Measurements from ENCODE around the gene UST. TPM values are rescaled to one million over a fixed set of nuclear protein-coding genes. Genes with fewer than 3 reads are reported as not detected.

Gene UST
- total RNA-seq, 1 donor, result 13.0 TPM

DNA sequence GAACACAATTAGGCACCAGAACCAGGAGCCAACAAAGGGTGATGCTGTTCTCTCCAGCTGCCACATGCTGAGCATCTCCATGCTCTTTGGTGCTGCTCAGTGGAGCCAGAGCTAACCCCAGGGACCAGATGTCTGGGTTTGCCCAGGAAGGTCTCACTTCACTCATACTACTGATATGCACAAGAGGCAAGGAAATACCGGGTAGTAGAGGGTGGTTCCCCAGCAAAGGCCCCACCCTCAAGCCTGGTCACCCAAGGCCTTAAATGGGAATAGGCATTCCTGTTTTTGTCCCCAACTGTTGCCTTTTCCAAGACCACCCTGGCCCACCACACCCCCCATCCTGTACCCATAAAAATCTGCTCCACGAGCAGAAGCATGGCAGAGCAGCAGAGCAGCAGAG is 366.1 kb downstream of the UST start:
- no peak for DNase-seq (ENCODE audit: low read depth)
- H3K4me3 ChIP-seq (ENCODE audit: low read depth, low read length), result no peak overlapping the region
- no peak for TF ChIP-seq CTCF (IDR thresholded peaks at IDR 0.05; ENCODE audit: insufficient read depth, low read depth, low read length)

GRCh38 chr6:149114167-149114566 is 367.3 kb downstream of the UST start:
- no peak overlapping the region for H3K4me3 ChIP-seq (ENCODE audit: low read depth, low read length)
- no peak for TF ChIP-seq CTCF (IDR thresholded peaks at IDR 0.05; ENCODE audit: insufficient read depth, low read depth, low read length)
- no peak for DNase-seq (ENCODE audit: low read depth)

- H3K4me3 ChIP-seq (ENCODE audit: low read depth, low read length), result no peak overlapping the region
- DNase-seq (ENCODE audit: low read depth), result no peak
- no peak for TF ChIP-seq CTCF (IDR thresholded peaks at IDR 0.05; ENCODE audit: insufficient read depth, low read depth, low read length)
Observed at GRCh38 chr6:149118737-149119653, 372.2 kb downstream of the UST start.

- no peak for DNase-seq (ENCODE audit: low read depth)
- no peak for TF ChIP-seq CTCF (IDR thresholded peaks at IDR 0.05; ENCODE audit: insufficient read depth, low read depth, low read length)
- no peak overlapping the region for H3K4me3 ChIP-seq (ENCODE audit: low read depth, low read length)
Observed at GRCh38 chr6:149122850-149123821, 376.3 kb downstream of the UST start.

DNA sequence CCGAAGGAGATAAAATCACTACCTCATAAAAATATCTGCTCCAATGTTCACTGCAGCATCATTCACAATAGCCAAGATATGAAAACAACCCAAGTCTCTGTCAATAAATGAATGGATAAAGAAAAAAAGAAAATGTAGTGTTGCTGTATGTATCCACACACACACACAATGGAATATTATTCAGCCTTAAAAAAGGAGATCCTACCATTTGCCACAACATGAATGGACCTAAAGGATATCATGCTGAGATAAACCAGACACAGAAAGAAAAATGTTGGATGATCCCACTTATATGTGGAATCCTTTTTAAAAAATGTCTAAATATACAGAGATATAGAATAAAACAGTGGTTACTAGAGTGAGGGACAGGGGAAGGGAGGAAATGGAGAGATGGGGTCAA is 378.5 kb downstream of the UST start:
- no peak overlapping the region for H3K4me3 ChIP-seq (ENCODE audit: low read depth, low read length)
- no peak for TF ChIP-seq CTCF (IDR thresholded peaks at IDR 0.05; ENCODE audit: insufficient read depth, low read depth, low read length)
- DNase-seq (ENCODE audit: low read depth), result no peak
